A549 (cell line): ENCODE results near the gene B3GAT3.

ENCODE experiments used
- CTCF ChIP-seq: fragments of >200 bp; sonication (Bioruptor Twin); formaldehyde crosslinking; IDR thresholded peaks from 3 replicates; pipeline ENCODE4 v1.5.1; 2016
- MAX ChIP-seq: IDR thresholded peaks from 2 replicates; pipeline ENCODE4 v1.6.1; 2012
- REST ChIP-seq: fragments of 200-600 bp; sonication (generic); IDR thresholded peaks from 2 replicates; pipeline ENCODE4 v1.6.1; 2016; ENCODE audit warnings: antibody characterized with exemption, mild to moderate bottlenecking, moderate library complexity

GRCh38 chr11:62575837-62576236 lies 45.9 kb downstream of the B3GAT3 start:
- no peak for TF ChIP-seq CTCF
- no peak for TF ChIP-seq MAX
- TF ChIP-seq REST: no peak
